H1 (cell line): Measurements from ENCODE around the gene FADS3.

Experiments
- CEBPB ChIP-seq: IDR thresholded peaks from 2 replicates; pipeline ENCODE4 v1.6.1; 2012; ENCODE audit warnings: low read depth, low read length
- CTCF ChIP-seq, 3 experiments: IDR thresholded peaks; 1 replicate in 2 of 3; 2 replicates in 1 of 3; pipeline versions ENCODE4 v1.5.1 to v1.6.1; 2011; ENCODE audit warnings: low read length in 3 of 3, mild to moderate bottlenecking in 3 of 3, inconsistent platforms in 2 of 3, low read depth in 1 of 3, moderate library complexity in 1 of 3; ENCODE audit not compliant: insufficient read depth in 1 of 3; ENCODE audit errors: control extremely low read depth in 1 of 3
- EP300 ChIP-seq, 2 experiments: IDR thresholded peaks; 1 replicate in 1 of 2; 2 replicates in 1 of 2; pipeline ENCODE4 v1.6.1; 2011 to 2012; ENCODE audit warnings: low read depth in 2 of 2, low read length in 2 of 2, mild to moderate bottlenecking in 2 of 2, borderline replicate concordance in 1 of 2, inconsistent platforms in 1 of 2, moderate library complexity in 1 of 2
- EZH2 ChIP-seq: fragments of 200-600 bp; sonication (generic); IDR thresholded peaks from 2 replicates; pipeline ENCODE4 v1.7.1; 2012; ENCODE audit warnings: low read depth, mild to moderate bottlenecking, moderate library complexity, low read length, inconsistent platforms; ENCODE audit not compliant: severe bottlenecking
- GTF2F1 ChIP-seq: IDR thresholded peaks from 2 replicates; pipeline ENCODE4 v1.6.1; 2012; ENCODE audit warnings: low read depth, low read length, improper control_type of control experiment, borderline replicate concordance
- MAX ChIP-seq: IDR thresholded peaks from 2 replicates; pipeline ENCODE4 v1.6.1; 2012; ENCODE audit warnings: inconsistent platforms
- POLR2A ChIP-seq, 2 experiments: IDR thresholded peaks; 1 replicate in 1 of 2; 2 replicates in 1 of 2; pipeline ENCODE4 v1.6.1; 2011; ENCODE audit warnings: low read depth in 2 of 2, low read length in 2 of 2, mild to moderate bottlenecking in 2 of 2; ENCODE audit errors: control extremely low read depth in 1 of 2
- POLR2AphosphoS5 ChIP-seq: IDR thresholded peaks from 2 replicates; pipeline ENCODE4 v1.6.1; 2011; ENCODE audit warnings: low read depth, low read length
- SIN3A ChIP-seq, 2 experiments: IDR thresholded peaks in 1 of 2; conservative IDR thresholded peaks in 1 of 2; 2 replicates each; pipeline ENCODE4 v1.6.1; 2011 to 2012; ENCODE audit warnings: low read length in 2 of 2, improper control_type of control experiment in 1 of 2, low read depth in 1 of 2, mild to moderate bottlenecking in 1 of 2
- USF2 ChIP-seq: IDR thresholded peaks from 2 replicates; pipeline ENCODE4 v1.6.1; 2011; ENCODE audit warnings: low read length, improper control_type of control experiment
- YY1 ChIP-seq: IDR thresholded peaks from 2 replicates; pipeline ENCODE4 v1.6.1; 2011; ENCODE audit warnings: low read depth, mild to moderate bottlenecking, low read length
- ZNF274 ChIP-seq: IDR thresholded peaks from 2 replicates; pipeline ENCODE4 v1.7.0; 2012; ENCODE audit warnings: low read length, borderline replicate concordance; ENCODE audit errors: extremely low read depth

GRCh38 chr11:61836193-61836592 lies 55.2 kb downstream of the FADS3 start:
- TF ChIP-seq CTCF (IDR thresholded peaks at IDR 0.05; ENCODE audit: control extremely low read depth in 1 of 3, insufficient read depth in 1 of 3, low read depth in 1 of 3, low read length in 3 of 3) (no peak), POLR2A (IDR thresholded peaks at IDR 0.05; ENCODE audit: control extremely low read depth in 1 of 2, low read depth in 2 of 2, low read length in 2 of 2) (no peak), MAX (no peak), SIN3A (conservative IDR thresholded peaks at IDR 0.05 in 1 of 2, IDR thresholded peaks at IDR 0.05 in 1 of 2; ENCODE audit: low read depth in 1 of 2, low read length in 2 of 2) (no peak), EP300 (IDR thresholded peaks at IDR 0.05; ENCODE audit: borderline replicate concordance in 1 of 2, low read depth in 2 of 2, low read length in 2 of 2) (no peak), CEBPB (no peak), POLR2AphosphoS5 (no peak), YY1 (no peak), GTF2F1 (no peak), ZNF274 (no peak), USF2 (no peak), EZH2 (no peak)
